GM23338 (cell line): ENCODE measurements around the gene TRIB2. TPM values are rescaled to one million over a fixed set of nuclear protein-coding genes. Genes with fewer than 3 reads are reported as not detected.

Source experiments
- ATAC-seq: fragments of 200-7000 bp; cut with Tn5 transposase; 3 replicates; pipeline ENCODE4 v1.9.1; 2020
- DNase-seq: peaks from one replicate; pipeline ENCODE4 v3.0.0-alpha.2; 2015; ENCODE audit warnings: low spot score
- H2AFZ ChIP-seq: fragments of 200-600 bp; sonication (generic); 2 replicates; pipeline ENCODE4 v1.8.0; 2016; ENCODE audit warnings: antibody characterized with exemption, mild to moderate bottlenecking, moderate library complexity
- H3F3A ChIP-seq: fragments of 200-600 bp; sonication (generic); replicated peaks from 2 replicates; pipeline ENCODE4 v1.8.0; 2017; ENCODE audit warnings: antibody characterized with exemption, mixed run types, low read depth
- H3K27ac ChIP-seq: fragments of 200-600 bp; sonication (generic); 2 replicates; pipeline ENCODE4 v1.6.1; 2016; ENCODE audit warnings: low read depth
- H3K27me3 ChIP-seq: fragments of 200-600 bp; sonication (generic); 2 replicates; pipeline ENCODE4 v1.8.0; 2016; ENCODE audit warnings: mild to moderate bottlenecking, mixed run types, moderate library complexity; ENCODE audit not compliant: insufficient read depth
- H3K36me3 ChIP-seq: fragments of 200-600 bp; sonication (generic); 2 replicates; pipeline ENCODE4 v1.8.0; 2016; ENCODE audit warnings: mild to moderate bottlenecking; ENCODE audit not compliant: insufficient read depth
- H3K4me1 ChIP-seq: fragments of 200-600 bp; sonication (generic); 2 replicates; pipeline ENCODE4 v1.8.0; 2016; ENCODE audit warnings: mild to moderate bottlenecking, moderate library complexity; ENCODE audit not compliant: insufficient read depth
- H3K4me2 ChIP-seq: fragments of 200-600 bp; sonication (generic); 2 replicates; pipeline ENCODE4 v1.7.1; 2017; ENCODE audit warnings: mixed run types
- H3K4me3 ChIP-seq: fragments of 200-600 bp; sonication (generic); 2 replicates; pipeline ENCODE4 v1.6.1; 2016; ENCODE audit warnings: mixed run types
- H3K79me2 ChIP-seq: fragments of 200-600 bp; sonication (generic); replicated peaks from 2 replicates; pipeline ENCODE4 v1.8.0; 2017; ENCODE audit warnings: mild to moderate bottlenecking; ENCODE audit not compliant: insufficient read depth
- H3K9me2 ChIP-seq: fragments of 200-600 bp; sonication (generic); 2 replicates; pipeline ENCODE4 v1.8.0; 2017; ENCODE audit not compliant: insufficient read depth
- H4K20me1 ChIP-seq: fragments of 200-600 bp; sonication (generic); replicated peaks from 2 replicates; pipeline ENCODE4 v1.8.0; 2017; ENCODE audit warnings: mild to moderate bottlenecking; ENCODE audit not compliant: insufficient read depth
- H3K27ac Mint-ChIP-seq: 2 replicates; pipeline ENCODE4 v1.8.0; 2020; ENCODE audit warnings: inconsistent platforms, mild to moderate bottlenecking, moderate library complexity, mixed read lengths
- H3K27me3 Mint-ChIP-seq: 3 replicates; pipeline ENCODE4 v1.8.0; 2022; ENCODE audit warnings: low read depth, mild to moderate bottlenecking, moderate library complexity, mixed read lengths, inconsistent platforms; ENCODE audit not compliant: insufficient read depth, poor library complexity
- H3K36me3 Mint-ChIP-seq: 3 replicates; pipeline ENCODE4 v1.8.0; 2021; ENCODE audit warnings: low read depth, mild to moderate bottlenecking, inconsistent platforms, moderate library complexity, mixed read lengths
- H3K4me1 Mint-ChIP-seq: 3 replicates; pipeline ENCODE4 v1.8.0; 2020; ENCODE audit warnings: mild to moderate bottlenecking, inconsistent platforms, mixed read lengths
- H3K4me3 Mint-ChIP-seq: 3 replicates; pipeline ENCODE4 v1.8.0; 2021; ENCODE audit warnings: moderate library complexity, mild to moderate bottlenecking, inconsistent platforms, mixed read lengths
- H3K9me3 Mint-ChIP-seq: 3 replicates; pipeline ENCODE4 v1.8.0; 2020; ENCODE audit warnings: moderate library complexity, mild to moderate bottlenecking, inconsistent platforms, mixed read lengths
- CREB1 ChIP-seq: fragments of 250-450 bp; sonication (Bioruptor Pico); IDR thresholded peaks from 2 replicates; pipeline ENCODE4 v1.5.0; 2020; ENCODE audit warnings: low read depth, mild to moderate bottlenecking, moderate library complexity
- EZH2phosphoT487 ChIP-seq: fragments of 200-600 bp; sonication (generic); IDR thresholded peaks from one replicate; pipeline ENCODE4 v1.8.1; 2018; ENCODE audit warnings: antibody characterized with exemption; ENCODE audit not compliant: unreplicated experiment
- JUNB ChIP-seq: IDR thresholded peaks from one replicate; pipeline ENCODE4 v1.6.1; 2016; ENCODE audit warnings: antibody characterized with exemption; ENCODE audit not compliant: unreplicated experiment
- NANOG ChIP-seq: IDR thresholded peaks from 2 replicates; pipeline ENCODE4 v1.6.1; 2016; ENCODE audit warnings: antibody characterized with exemption, borderline replicate concordance
- STAT1 ChIP-seq: IDR thresholded peaks from one replicate; pipeline ENCODE4 v1.6.1; 2016; ENCODE audit warnings: antibody characterized with exemption; ENCODE audit not compliant: unreplicated experiment
- ZNF331 ChIP-seq: fragments of 250-450 bp; sonication (Bioruptor Pico); IDR thresholded peaks from 2 replicates; pipeline ENCODE4 v1.5.0; 2020; ENCODE audit warnings: low read depth, mild to moderate bottlenecking, moderate library complexity
- polyA plus RNA-seq: library from polyadenylated mRNA; unstranded; fragments of >200 nt; fragmentation: Nextera tagmentation; extraction: Ambion mirVana; gene quantifications from 2 replicates; pipeline ENCODE4 v1.2.1, GENCODE V29; 2016
- total RNA-seq: library from RNA; depleted of rRNA; stranded (reverse); fragments of >200 nt; shearing (Covaris generic); gene quantifications from 2 replicates; pipeline ENCODE4 v1.2.3, GENCODE V29; 2014
- TF ChIP-seq, protein P1 (sequence below): IDR thresholded peaks from 2 replicates; pipeline ENCODE4 v1.6.1; 2016; ENCODE audit warnings: antibody characterized with exemption
- TF ChIP-seq, protein P2 (sequence below): fragments of 250-450 bp; sonication (Bioruptor Pico); IDR thresholded peaks from 2 replicates; pipeline ENCODE4 v1.5.0; 2020; ENCODE audit warnings: mild to moderate bottlenecking, moderate library complexity
- TF ChIP-seq, protein P3 (sequence below): IDR thresholded peaks from one replicate; pipeline ENCODE4 v1.6.1; 2018; ENCODE audit warnings: antibody characterized with exemption; ENCODE audit not compliant: unreplicated experiment

TRIB2 gene
- total and polyA plus RNA-seq, 2 experiments from 2014 or later, result 40.3 to 109 TPM

DNA sequence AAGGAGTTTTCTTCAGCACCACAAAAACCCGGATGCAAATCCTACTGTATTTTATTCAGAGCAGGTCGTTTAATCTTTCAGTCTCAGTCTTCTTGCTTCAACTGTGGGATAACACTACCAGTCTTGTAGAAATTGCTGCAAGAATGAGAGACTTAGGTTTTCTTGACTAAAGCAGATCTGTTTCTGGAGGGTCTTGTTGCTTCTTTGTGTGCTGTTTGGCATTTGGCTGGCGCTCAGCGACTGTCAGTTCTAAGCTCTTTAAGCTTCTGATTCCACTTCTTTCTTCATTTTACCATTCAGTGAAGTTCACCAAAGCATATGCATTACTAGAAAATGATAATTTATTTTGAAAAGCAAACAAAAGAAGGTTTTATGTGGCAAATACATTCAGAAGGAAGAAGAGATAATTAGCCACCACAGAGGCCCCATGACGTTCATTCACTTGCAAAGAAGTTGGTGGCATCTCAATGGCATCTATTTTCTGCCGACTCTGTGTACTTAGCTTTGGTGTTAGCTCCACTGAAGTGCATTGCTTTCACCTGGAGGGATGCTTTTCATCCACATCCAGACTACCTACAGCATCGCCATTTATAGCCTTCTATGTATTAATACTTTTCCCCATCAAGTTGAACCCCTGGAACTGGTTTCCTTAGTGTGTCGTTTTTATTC, 53.7 kb downstream of the TRIB2 start:
- peaks cover 10% of the 10 kb centered on the region for H3K27me3 Mint-ChIP-seq
- no peaks in the 10 kb centered on the region for H3K36me3 ChIP-seq
- H3K27ac Mint-ChIP-seq, result no peak overlapping the region; the same call in 1 of the 2 replicates

More for the DNA sequence above, 53.7 kb downstream of the TRIB2 start:
- peak; percentile 51 for DNase-seq
- Mint-ChIP-seq H3K4me3 (peak overlapping the region; percentile 21; the same call in 1 of the 3 replicates), H3K9me3 (peaks cover 6% of the 10 kb centered on the region; the same call in 2 of the 3 replicates), H3K36me3 (peaks cover 3% of the 10 kb centered on the region; the same call in 2 of the 3 replicates), H3K4me1 (peaks cover 52% of the 10 kb centered on the region)
- Histone ChIP-seq H4K20me1 (no peaks in the 10 kb centered on the region), H3F3A (no peaks in the 10 kb centered on the region), H3K79me2 (no peaks in the 10 kb centered on the region), H2AFZ (no peak overlapping the region), H3K27ac (no peak overlapping the region), H3K4me3 (peak overlapping the region; percentile 35; the same call in 1 of the 2 replicates), H3K4me2 (peak overlapping the region; percentile 68), H3K27me3 (peaks cover 43% of the 10 kb centered on the region), H3K4me1 (peaks cover 43% of the 10 kb centered on the region), H3K9me2 (0 out of 2 replicates have a peak, but pooled peaks cover 5% of the 10 kb centered on the region)
- peak; percentile 82 for ATAC-seq
- TF ChIP-seq NANOG (peak; percentile 66; the same call in 1 of the 2 replicates), CREB1 (CRISPR knock-in tag) (peak; percentile 22; the same call in 1 of the 2 replicates), EZH2phosphoT487 (no peak), STAT1 (no peak), ZNF331 (no peak), JUNB (no peak)
- TF ChIP-seq, protein P1, sequence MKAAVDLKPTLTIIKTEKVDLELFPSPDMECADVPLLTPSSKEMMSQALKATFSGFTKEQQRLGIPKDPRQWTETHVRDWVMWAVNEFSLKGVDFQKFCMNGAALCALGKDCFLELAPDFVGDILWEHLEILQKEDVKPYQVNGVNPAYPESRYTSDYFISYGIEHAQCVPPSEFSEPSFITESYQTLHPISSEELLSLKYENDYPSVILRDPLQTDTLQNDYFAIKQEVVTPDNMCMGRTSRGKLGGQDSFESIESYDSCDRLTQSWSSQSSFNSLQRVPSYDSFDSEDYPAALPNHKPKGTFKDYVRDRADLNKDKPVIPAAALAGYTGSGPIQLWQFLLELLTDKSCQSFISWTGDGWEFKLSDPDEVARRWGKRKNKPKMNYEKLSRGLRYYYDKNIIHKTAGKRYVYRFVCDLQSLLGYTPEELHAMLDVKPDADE, result no peak
- TF ChIP-seq, protein P2, sequence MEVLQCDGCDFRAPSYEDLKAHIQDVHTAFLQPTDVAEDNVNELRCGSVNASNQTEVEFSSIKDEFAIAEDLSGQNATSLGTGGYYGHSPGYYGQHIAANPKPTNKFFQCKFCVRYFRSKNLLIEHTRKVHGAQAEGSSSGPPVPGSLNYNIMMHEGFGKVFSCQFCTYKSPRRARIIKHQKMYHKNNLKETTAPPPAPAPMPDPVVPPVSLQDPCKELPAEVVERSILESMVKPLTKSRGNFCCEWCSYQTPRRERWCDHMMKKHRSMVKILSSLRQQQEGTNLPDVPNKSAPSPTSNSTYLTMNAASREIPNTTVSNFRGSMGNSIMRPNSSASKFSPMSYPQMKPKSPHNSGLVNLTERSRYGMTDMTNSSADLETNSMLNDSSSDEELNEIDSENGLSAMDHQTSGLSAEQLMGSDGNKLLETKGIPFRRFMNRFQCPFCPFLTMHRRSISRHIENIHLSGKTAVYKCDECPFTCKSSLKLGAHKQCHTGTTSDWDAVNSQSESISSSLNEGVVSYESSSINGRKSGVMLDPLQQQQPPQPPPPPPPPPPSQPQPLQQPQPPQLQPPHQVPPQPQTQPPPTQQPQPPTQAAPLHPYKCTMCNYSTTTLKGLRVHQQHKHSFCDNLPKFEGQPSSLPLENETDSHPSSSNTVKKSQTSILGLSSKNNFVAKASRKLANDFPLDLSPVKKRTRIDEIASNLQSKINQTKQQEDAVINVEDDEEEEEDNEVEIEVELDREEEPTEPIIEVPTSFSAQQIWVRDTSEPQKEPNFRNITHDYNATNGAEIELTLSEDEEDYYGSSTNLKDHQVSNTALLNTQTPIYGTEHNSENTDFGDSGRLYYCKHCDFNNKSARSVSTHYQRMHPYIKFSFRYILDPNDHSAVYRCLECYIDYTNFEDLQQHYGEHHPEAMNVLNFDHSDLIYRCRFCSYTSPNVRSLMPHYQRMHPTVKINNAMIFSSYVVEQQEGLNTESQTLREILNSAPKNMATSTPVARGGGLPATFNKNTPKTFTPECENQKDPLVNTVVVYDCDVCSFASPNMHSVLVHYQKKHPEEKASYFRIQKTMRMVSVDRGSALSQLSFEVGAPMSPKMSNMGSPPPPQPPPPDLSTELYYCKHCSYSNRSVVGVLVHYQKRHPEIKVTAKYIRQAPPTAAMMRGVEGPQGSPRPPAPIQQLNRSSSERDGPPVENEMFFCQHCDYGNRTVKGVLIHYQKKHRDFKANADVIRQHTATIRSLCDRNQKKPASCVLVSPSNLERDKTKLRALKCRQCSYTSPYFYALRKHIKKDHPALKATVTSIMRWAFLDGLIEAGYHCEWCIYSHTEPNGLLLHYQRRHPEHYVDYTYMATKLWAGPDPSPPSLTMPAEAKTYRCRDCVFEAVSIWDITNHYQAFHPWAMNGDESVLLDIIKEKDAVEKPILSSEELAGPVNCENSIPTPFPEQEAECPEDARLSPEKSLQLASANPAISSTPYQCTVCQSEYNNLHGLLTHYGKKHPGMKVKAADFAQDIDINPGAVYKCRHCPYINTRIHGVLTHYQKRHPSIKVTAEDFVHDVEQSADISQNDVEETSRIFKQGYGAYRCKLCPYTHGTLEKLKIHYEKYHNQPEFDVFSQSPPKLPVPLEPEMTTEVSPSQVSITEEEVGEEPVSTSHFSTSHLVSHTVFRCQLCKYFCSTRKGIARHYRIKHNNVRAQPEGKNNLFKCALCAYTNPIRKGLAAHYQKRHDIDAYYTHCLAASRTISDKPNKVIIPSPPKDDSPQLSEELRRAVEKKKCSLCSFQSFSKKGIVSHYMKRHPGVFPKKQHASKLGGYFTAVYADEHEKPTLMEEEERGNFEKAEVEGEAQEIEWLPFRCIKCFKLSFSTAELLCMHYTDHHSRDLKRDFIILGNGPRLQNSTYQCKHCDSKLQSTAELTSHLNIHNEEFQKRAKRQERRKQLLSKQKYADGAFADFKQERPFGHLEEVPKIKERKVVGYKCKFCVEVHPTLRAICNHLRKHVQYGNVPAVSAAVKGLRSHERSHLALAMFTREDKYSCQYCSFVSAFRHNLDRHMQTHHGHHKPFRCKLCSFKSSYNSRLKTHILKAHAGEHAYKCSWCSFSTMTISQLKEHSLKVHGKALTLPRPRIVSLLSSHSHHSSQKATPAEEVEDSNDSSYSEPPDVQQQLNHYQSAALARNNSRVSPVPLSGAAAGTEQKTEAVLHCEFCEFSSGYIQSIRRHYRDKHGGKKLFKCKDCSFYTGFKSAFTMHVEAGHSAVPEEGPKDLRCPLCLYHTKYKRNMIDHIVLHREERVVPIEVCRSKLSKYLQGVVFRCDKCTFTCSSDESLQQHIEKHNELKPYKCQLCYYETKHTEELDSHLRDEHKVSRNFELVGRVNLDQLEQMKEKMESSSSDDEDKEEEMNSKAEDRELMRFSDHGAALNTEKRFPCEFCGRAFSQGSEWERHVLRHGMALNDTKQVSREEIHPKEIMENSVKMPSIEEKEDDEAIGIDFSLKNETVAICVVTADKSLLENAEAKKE (CRISPR knock-in tag), result peak; percentile 93
- TF ChIP-seq, protein P3, sequence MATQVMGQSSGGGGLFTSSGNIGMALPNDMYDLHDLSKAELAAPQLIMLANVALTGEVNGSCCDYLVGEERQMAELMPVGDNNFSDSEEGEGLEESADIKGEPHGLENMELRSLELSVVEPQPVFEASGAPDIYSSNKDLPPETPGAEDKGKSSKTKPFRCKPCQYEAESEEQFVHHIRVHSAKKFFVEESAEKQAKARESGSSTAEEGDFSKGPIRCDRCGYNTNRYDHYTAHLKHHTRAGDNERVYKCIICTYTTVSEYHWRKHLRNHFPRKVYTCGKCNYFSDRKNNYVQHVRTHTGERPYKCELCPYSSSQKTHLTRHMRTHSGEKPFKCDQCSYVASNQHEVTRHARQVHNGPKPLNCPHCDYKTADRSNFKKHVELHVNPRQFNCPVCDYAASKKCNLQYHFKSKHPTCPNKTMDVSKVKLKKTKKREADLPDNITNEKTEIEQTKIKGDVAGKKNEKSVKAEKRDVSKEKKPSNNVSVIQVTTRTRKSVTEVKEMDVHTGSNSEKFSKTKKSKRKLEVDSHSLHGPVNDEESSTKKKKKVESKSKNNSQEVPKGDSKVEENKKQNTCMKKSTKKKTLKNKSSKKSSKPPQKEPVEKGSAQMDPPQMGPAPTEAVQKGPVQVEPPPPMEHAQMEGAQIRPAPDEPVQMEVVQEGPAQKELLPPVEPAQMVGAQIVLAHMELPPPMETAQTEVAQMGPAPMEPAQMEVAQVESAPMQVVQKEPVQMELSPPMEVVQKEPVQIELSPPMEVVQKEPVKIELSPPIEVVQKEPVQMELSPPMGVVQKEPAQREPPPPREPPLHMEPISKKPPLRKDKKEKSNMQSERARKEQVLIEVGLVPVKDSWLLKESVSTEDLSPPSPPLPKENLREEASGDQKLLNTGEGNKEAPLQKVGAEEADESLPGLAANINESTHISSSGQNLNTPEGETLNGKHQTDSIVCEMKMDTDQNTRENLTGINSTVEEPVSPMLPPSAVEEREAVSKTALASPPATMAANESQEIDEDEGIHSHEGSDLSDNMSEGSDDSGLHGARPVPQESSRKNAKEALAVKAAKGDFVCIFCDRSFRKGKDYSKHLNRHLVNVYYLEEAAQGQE, result no peak
